PFSK-1 (cell line): ENCODE data around the gene TGM1.

Experiments
- FOXP2 ChIP-seq: optimal IDR thresholded peaks from 2 replicates; pipeline ENCODE3; 2011; ENCODE audit warnings: borderline replicate concordance, control low read depth, inconsistent platforms; ENCODE audit not compliant: insufficient read depth; ENCODE audit errors: extremely low read length, extremely low read depth
- POLR2AphosphoS5 ChIP-seq: IDR thresholded peaks from 2 replicates; pipeline ENCODE4 v1.6.1; 2012; ENCODE audit warnings: low read depth, mild to moderate bottlenecking, control low read depth, low read length, moderate library complexity
- SIN3A ChIP-seq: IDR thresholded peaks from 2 replicates; pipeline ENCODE4 v1.6.1; 2012; ENCODE audit warnings: mild to moderate bottlenecking, low read length, moderate library complexity, borderline replicate concordance; ENCODE audit not compliant: insufficient read depth
- TAF1 ChIP-seq: IDR thresholded peaks from 2 replicates; pipeline ENCODE4 v1.6.1; 2012; ENCODE audit warnings: low read length, control low read depth, borderline replicate concordance; ENCODE audit not compliant: insufficient read depth
- TF ChIP-seq, protein P1 (sequence below), 2 experiments: IDR thresholded peaks; 2 replicates each; pipeline versions ENCODE4 v1.6.1 to v1.8.0; 2011 to 2012; ENCODE audit warnings: low read depth in 2 of 2, low read length in 2 of 2, control low read depth in 1 of 2, inconsistent platforms in 1 of 2, mild to moderate bottlenecking in 1 of 2, moderate library complexity in 1 of 2; ENCODE audit not compliant: insufficient read depth in 1 of 2

TGM1 gene

DNA sequence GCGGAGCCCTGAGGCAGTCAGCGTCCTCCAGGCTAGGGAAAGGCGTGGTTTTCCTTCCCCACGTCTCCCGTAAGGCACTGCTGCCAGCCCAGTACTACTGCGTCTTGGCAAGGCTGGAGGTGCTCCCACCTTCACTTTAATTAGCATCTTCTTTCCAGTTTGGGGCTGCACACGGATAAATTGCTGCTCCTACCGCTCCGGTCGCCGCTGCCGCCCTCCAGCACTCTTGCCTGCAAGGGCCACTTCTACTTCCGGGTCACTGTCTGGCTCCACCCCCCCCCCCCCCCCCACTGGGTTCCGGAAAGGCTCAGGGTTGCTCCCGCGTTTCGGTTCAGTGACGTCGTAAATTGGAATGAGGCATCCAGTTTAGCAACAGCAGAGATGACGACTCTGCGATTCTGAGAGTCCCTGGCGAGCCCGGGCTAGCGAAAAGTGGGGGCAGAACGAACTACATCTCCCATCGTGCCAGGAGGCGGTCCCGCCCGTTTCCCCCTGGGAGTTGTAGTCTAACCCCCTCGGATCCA lies 30.8 kb downstream of the TGM1 start, which contains the start of gene NEDD8:
TSS of gene NEDD8 (minus strand) at position 247 of the 524 bp plus-strand sequence. CDS start at position 147, 100 bp downstream.
- TF ChIP-seq POLR2AphosphoS5 = peak; percentile 50; the same call in 1 of the 2 replicates
- peak; percentile 48 for TF ChIP-seq FOXP2
- no peak for TF ChIP-seq SIN3A

GRCh38 chr14:24231263-24232120 lies 31.5 kb downstream of the TGM1 start:
- TF ChIP-seq, protein P1, sequence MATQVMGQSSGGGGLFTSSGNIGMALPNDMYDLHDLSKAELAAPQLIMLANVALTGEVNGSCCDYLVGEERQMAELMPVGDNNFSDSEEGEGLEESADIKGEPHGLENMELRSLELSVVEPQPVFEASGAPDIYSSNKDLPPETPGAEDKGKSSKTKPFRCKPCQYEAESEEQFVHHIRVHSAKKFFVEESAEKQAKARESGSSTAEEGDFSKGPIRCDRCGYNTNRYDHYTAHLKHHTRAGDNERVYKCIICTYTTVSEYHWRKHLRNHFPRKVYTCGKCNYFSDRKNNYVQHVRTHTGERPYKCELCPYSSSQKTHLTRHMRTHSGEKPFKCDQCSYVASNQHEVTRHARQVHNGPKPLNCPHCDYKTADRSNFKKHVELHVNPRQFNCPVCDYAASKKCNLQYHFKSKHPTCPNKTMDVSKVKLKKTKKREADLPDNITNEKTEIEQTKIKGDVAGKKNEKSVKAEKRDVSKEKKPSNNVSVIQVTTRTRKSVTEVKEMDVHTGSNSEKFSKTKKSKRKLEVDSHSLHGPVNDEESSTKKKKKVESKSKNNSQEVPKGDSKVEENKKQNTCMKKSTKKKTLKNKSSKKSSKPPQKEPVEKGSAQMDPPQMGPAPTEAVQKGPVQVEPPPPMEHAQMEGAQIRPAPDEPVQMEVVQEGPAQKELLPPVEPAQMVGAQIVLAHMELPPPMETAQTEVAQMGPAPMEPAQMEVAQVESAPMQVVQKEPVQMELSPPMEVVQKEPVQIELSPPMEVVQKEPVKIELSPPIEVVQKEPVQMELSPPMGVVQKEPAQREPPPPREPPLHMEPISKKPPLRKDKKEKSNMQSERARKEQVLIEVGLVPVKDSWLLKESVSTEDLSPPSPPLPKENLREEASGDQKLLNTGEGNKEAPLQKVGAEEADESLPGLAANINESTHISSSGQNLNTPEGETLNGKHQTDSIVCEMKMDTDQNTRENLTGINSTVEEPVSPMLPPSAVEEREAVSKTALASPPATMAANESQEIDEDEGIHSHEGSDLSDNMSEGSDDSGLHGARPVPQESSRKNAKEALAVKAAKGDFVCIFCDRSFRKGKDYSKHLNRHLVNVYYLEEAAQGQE (IDR thresholded peaks at IDR 0.05; ENCODE audit: insufficient read depth in 1 of 2, low read depth in 2 of 2, low read length in 2 of 2) = no peak
- TF ChIP-seq POLR2AphosphoS5 (no peak), SIN3A (no peak), TAF1 (no peak), FOXP2 (no peak)

GRCh38 chr14:24228902-24229301 lies 34.1 kb downstream of the TGM1 start:
- TF ChIP-seq SIN3A (no peak), POLR2AphosphoS5 (no peak), TAF1 (no peak), FOXP2 (no peak)
- TF ChIP-seq, protein P1 (IDR thresholded peaks at IDR 0.05; ENCODE audit: insufficient read depth in 1 of 2, low read depth in 2 of 2, low read length in 2 of 2) = no peak

- TF ChIP-seq FOXP2 (no peak), TAF1 (no peak), SIN3A (no peak), POLR2AphosphoS5 (no peak)
- TF ChIP-seq, protein P1 (IDR thresholded peaks at IDR 0.05; ENCODE audit: insufficient read depth in 1 of 2, low read depth in 2 of 2, low read length in 2 of 2) = no peak
Observed at GRCh38 chr14:24226473-24226872, 36.5 kb downstream of the TGM1 start.

DNA sequence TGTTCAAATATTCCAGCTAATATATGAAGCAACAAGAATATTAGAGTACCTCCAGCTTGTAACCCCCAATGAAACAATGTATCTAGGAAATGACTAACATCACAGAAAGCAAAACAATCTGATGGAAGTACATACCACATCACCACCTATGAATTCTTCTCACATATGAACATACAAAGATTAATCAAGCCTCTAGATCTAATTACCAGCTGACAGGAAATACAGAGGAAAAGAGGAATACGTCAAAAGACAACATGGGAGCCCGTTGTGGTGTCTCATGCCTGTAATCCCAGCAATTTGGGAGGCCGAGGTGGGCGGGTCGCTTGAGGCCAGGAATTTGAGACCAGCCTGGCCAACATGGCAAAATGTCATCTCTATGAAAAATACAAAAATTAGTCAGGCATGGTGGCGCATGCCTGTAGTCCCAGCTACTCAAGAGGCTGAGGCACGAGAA lies 38.3 kb downstream of the TGM1 start:
- TF ChIP-seq SIN3A = no peak
- TF ChIP-seq, protein P1 (IDR thresholded peaks at IDR 0.05; ENCODE audit: insufficient read depth in 1 of 2, low read depth in 2 of 2, low read length in 2 of 2) = no peak
- no peak for TF ChIP-seq POLR2AphosphoS5
- TF ChIP-seq FOXP2 = no peak
- no peak for TF ChIP-seq TAF1
